ENCODE results near the gene KIAA0319L.

DNA sequence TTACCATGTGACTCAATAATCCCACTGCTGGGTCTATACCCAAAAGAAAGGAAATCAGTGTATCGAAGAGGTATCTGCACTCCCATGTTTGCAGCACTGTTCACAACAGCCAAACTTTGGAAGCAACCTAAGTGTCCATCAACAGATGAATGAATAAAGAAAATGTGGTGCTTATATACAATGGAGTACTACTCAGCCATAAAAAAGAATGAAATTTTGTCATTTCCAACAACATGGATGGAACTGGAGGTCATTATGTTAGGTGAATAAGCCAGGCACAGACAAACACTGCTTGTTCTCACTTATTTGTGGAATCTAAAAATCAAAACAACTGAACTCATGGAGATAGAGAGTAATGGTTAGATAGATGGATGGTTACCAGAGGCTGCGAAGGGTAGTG is 79.3 kb downstream of the KIAA0319L start:
- TF ChIP-seq, protein P1, sequence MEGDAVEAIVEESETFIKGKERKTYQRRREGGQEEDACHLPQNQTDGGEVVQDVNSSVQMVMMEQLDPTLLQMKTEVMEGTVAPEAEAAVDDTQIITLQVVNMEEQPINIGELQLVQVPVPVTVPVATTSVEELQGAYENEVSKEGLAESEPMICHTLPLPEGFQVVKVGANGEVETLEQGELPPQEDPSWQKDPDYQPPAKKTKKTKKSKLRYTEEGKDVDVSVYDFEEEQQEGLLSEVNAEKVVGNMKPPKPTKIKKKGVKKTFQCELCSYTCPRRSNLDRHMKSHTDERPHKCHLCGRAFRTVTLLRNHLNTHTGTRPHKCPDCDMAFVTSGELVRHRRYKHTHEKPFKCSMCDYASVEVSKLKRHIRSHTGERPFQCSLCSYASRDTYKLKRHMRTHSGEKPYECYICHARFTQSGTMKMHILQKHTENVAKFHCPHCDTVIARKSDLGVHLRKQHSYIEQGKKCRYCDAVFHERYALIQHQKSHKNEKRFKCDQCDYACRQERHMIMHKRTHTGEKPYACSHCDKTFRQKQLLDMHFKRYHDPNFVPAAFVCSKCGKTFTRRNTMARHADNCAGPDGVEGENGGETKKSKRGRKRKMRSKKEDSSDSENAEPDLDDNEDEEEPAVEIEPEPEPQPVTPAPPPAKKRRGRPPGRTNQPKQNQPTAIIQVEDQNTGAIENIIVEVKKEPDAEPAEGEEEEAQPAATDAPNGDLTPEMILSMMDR (IDR thresholded peaks at IDR 0.05) = no peak
- TF ChIP-seq ZFX (IDR thresholded peaks at IDR 0.05; ENCODE audit: borderline replicate concordance) = no peak

Data from 22Rv1 (cell line).